Neutrophil (primary cell): ENCODE data around the gene IPO11.
"Not testable (repeated sequence)": the region's sequence is repeated elsewhere in the genome, so short reads cannot be mapped to it uniquely, and the experiment has no call there.

Experiments
- H3K27ac ChIP-seq: fragments of 200-600 bp; sonication (generic); 2 replicates; pipeline ENCODE4 v1.5.1; 2016; ENCODE audit warnings: mild to moderate bottlenecking, moderate library complexity
- H3K27me3 ChIP-seq: fragments of 200-600 bp; sonication (generic); 2 replicates; pipeline ENCODE4 v1.6.0; 2016; ENCODE audit warnings: mild to moderate bottlenecking
- H3K36me3 ChIP-seq: fragments of 200-600 bp; sonication (generic); 2 replicates; pipeline ENCODE4 v1.5.1; 2017
- H3K4me1 ChIP-seq, 2 experiments: fragments of 200-600 bp in 1 of 2; sonication (generic) in 1 of 2; 1 replicate in 1 of 2; 2 replicates in 1 of 2; pipeline versions ENCODE4 v1.5.1 to v1.6.1; 2013 to 2016; ENCODE audit warnings: low read depth in 1 of 2, low read length in 1 of 2, mild to moderate bottlenecking in 1 of 2, moderate library complexity in 1 of 2; ENCODE audit not compliant: control insufficient read depth in 1 of 2, insufficient read depth in 1 of 2
- H3K4me3 ChIP-seq, 2 experiments: fragments of 200-600 bp in 1 of 2; sonication (generic) in 1 of 2; 1 replicate in 1 of 2; 2 replicates in 1 of 2; pipeline ENCODE4 v1.5.1; 2013 to 2016; ENCODE audit warnings: low read depth in 1 of 2, low read length in 1 of 2, mild to moderate bottlenecking in 1 of 2, moderate library complexity in 1 of 2
- H3K9me3 ChIP-seq: fragments of 200-600 bp; sonication (generic); 2 replicates; pipeline ENCODE4 v1.5.1; 2016
- TF ChIP-seq, protein P1 (sequence below): fragments of 200-600 bp; sonication (generic); IDR thresholded peaks from 2 replicates; pipeline ENCODE4 v1.5.1; 2016; ENCODE audit warnings: antibody characterized with exemption

The IPO11 gene

DNA sequence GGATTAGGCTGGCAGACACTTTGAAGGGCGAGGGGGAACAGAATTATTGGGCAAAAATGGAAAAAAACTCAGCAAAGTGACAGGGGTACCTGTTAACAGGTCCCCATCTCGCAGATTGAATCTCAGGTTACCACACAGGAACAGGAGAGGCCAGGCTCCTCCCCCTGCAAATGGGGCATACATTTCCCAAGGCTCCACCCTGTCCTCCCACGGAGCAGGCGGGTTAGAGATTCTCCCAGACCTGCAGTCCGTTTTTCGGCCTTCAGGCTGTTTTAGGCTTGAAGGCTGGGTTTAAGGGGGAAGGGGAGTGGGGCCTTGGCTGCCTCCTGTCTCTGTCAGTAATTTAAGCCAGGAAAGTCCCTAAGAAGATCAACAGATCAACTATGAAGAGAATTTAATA is 208.7 kb downstream of the IPO11 start:
- Histone ChIP-seq H3K27me3 (no peaks in the 10 kb centered on the region), H3K4me1 (no peaks in the 10 kb centered on the region), H3K4me3 (no peak overlapping the region), H3K36me3 (no peaks in the 10 kb centered on the region), H3K9me3 (no peaks in the 10 kb centered on the region), H3K27ac (no peak overlapping the region)
- TF ChIP-seq, protein P1, sequence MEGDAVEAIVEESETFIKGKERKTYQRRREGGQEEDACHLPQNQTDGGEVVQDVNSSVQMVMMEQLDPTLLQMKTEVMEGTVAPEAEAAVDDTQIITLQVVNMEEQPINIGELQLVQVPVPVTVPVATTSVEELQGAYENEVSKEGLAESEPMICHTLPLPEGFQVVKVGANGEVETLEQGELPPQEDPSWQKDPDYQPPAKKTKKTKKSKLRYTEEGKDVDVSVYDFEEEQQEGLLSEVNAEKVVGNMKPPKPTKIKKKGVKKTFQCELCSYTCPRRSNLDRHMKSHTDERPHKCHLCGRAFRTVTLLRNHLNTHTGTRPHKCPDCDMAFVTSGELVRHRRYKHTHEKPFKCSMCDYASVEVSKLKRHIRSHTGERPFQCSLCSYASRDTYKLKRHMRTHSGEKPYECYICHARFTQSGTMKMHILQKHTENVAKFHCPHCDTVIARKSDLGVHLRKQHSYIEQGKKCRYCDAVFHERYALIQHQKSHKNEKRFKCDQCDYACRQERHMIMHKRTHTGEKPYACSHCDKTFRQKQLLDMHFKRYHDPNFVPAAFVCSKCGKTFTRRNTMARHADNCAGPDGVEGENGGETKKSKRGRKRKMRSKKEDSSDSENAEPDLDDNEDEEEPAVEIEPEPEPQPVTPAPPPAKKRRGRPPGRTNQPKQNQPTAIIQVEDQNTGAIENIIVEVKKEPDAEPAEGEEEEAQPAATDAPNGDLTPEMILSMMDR, result no peak

DNA sequence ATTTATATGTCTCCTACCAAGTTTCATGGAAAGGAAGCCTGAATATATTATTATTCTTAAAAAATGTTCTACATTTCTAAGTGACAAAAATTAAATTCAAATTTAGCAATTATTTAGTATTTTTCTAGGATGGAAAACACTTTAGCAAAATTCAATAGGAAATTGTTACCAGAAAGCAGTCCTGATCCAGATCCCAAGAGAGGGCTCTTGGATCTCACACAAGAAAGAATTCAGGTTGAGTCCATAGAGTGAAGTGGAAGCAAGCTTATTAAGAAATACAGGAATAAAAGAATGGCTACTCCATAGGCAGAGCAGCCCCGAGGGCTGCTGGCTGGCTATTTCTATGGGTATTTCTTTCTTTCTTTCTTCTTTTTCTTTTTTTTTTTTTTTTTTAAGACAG is 210.7 kb downstream of the IPO11 start:
- H3K9me3 ChIP-seq, result no peaks in the 10 kb centered on the region
- H3K4me1 ChIP-seq, result no peaks in the 10 kb centered on the region
- TF ChIP-seq, protein P1, result no peak
- H3K27ac ChIP-seq, result no peak overlapping the region
- no peaks in the 10 kb centered on the region for H3K36me3 ChIP-seq
- H3K27me3 ChIP-seq, result no peaks in the 10 kb centered on the region
- H3K4me3 ChIP-seq, result no peak overlapping the region

DNA sequence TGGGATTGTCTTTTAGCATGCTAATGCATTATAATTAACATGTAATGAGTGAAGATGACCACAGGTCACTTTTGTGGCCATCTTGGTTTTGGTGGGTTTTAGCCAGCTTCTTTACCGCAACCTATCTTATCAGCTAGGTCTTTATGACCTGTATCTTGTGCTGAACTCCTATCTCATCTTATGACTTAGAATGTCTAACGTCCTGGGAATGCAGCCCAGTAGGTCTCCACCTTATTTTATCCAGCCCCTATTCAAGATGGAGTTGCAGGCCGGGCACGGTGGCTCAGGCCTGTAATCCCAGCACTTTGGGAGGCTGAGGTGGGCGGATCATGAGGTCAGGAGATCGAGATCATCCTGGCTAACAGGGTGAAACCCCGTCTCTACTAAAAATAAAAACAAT is 211.9 kb downstream of the IPO11 start:
- not testable (repeated sequence) for H3K4me3 ChIP-seq, H3K4me1 ChIP-seq, H3K36me3 ChIP-seq, H3K9me3 ChIP-seq, H3K27me3 ChIP-seq, H3K27ac ChIP-seq

DNA sequence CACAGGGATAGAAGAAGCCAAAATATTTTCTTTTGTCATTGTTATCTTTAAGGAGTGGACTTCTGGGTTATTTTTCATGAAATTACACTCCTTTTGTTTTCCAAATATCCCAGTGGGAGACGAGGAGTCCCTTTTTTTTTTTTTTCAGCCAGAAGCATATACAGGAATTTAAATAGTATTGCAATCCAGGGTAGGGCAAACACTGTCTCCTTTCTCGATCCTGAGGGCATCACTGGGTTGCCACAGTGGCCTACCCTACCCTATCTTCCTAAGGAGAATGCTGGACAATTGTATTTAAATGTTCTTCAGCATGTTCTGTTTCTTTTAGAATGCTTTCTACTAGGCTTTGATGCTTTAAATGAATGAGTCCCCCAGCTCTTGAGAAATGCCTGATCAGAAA is 214.0 kb downstream of the IPO11 start:
- H3K27ac ChIP-seq, result no peak overlapping the region

DNA sequence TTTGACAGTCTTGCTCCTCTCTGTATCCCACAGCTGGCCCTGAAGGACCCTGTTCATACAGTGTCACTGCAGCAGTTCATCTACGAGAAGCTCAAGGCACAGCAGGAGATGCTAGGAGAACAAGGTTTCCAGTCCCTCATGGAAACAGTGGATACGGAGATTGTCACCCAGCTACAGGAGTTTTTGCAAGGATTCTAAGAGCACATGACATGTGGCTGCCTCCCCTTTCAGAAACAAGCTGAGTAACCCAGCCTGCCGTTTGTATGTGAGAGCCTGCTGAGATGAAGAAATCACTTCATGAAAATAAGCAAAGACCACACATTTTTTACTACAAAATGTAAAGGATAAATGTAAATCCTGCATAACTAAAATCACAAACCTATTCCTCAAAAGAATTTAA is 214.6 kb downstream of the IPO11 start:
- Histone ChIP-seq H3K27ac (no peak overlapping the region), H3K27me3 (no peaks in the 10 kb centered on the region), H3K4me1 (no peaks in the 10 kb centered on the region), H3K4me3 (no peak overlapping the region), H3K36me3 (no peaks in the 10 kb centered on the region), H3K9me3 (no peaks in the 10 kb centered on the region)
- TF ChIP-seq, protein P1, result no peak

More for the DNA sequence above, 214.0 kb downstream of the IPO11 start:
- Histone ChIP-seq H3K9me3 (no peaks in the 10 kb centered on the region), H3K27me3 (no peaks in the 10 kb centered on the region), H3K4me3 (no peak overlapping the region), H3K36me3 (no peaks in the 10 kb centered on the region), H3K4me1 (no peaks in the 10 kb centered on the region)
- TF ChIP-seq, protein P1, result no peak

DNA sequence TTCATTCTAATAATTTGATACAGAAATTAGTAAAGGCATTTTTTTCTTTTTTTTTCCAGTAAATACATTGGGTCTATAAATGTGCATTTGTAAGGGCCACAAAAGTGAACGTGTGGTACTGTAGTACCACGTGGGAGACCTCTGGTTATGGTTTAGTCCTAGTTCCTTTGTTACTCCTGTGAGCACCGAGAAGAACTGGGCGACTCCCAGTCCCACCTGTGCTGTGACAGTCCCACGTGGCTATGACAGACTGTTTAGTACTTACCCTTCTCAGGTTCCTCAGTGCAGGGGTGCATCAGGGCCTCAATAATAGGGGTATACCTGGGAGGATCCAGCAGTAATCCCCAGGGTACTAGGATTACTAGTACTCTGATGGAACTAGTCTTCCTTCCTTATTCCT is 215.3 kb downstream of the IPO11 start:
- H3K27me3 ChIP-seq, result no peaks in the 10 kb centered on the region
- TF ChIP-seq, protein P1, result no peak
- H3K4me3 ChIP-seq, result no peak overlapping the region
- H3K27ac ChIP-seq, result no peak overlapping the region
- H3K9me3 ChIP-seq, result no peaks in the 10 kb centered on the region
- H3K36me3 ChIP-seq, result no peaks in the 10 kb centered on the region
- H3K4me1 ChIP-seq, result no peaks in the 10 kb centered on the region
